NCI-H2196 (cell line): ENCODE data around the gene PTCRA.

Source experiments
- DNase-seq: peaks from one replicate; lab custom pipeline; 2025; ENCODE audit not compliant: unreplicated experiment; lab: John Stamatoyannopoulos, UW

The PTCRA gene

DNA sequence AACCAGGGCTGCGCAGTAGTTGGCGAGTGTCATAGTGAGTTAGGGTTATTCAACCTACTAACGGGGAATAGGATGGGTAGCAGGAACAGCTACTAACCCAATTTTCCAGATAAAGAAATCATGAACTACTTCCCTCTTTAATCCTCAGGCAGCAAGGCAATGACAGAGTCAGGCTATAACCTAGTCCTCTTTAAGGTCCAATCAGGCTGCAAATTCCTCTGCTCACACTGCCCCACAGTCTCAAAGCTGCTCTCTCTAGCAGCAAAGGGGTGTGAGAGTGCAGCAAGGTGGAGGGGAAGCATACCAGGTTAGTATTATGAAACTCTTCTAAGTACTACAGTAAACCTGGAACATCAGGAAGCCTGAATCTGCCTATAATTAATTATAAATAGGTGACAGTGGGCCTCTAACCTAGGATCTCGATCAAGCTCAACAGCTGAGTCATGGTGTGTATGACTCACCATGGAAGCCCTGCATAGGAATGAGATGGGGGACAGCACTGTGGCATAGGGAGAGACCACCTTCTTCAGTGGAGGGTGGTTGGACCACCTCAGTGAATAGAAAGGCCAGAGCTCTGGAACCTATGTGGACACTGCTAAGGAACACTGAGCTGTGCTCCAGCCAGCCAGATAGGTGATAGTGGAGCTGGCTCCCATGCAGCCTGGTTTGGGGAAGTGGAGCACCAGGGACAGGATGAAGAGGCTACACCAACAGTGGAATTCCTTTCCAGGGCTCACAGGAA is 55.2 kb downstream of the PTCRA start:
- no peak for DNase-seq

DNA sequence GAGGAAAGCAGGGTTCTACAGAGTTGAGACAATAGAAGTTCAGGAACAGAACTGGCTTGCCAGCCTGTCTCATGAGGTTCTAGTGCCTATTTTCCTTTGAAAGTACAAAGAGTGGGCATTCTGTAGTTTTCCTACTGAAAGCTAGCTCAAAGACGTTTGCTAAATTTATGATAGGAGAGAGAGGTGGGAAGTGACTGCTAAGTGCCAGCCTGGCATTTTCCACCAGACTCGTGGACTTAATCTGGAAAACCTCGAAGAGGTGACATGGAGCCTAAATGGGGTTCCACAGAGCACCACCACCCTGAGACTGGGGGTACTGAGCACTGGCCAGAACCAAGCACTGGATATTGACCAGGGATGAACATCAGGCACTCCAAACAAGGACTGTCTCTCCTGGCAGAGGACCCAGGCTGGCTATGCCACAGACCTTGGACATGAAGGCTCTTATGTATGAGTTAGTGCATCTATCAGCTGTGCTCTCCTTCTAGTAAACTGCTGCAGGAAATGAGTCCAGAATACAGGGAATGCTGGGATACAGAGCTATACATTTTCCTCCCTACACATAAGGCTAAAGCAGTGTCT is 56.0 kb downstream of the PTCRA start:
- no peak for DNase-seq

GRCh38 chr6:42973926-42974325 is 58.1 kb downstream of the PTCRA start:
- no peak for DNase-seq

DNA sequence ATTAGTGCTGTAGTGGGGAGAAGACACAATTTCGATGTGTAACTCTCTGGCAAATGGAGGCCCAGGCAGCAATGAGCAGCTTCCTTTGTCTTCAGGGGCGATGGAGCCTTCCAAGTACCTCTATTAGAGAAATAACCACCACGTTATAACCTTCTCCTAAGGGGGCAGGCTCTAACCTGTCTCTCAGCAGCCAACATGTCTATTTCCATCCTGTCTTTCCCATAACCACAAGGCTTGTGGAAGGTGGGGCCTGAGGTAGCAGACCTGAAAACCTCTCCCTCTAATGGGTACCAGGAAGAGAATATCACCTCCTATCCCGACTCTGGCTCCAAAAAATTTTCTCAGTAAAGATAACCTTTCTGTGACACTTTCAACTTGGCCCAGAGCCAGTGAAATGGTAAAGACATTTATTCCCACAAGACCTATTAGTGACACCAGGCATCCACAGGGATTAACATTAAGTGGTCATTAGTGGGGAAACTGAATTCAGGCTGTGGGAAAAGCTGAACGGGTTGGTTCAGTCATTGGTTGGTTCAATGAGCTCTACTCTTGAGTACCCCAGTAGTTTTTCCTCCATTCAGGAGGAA is 59.2 kb downstream of the PTCRA start:
- no peak for DNase-seq
